ENCODE results near the gene PYCR2. TPM values are rescaled to one million over a fixed set of nuclear protein-coding genes. Genes with fewer than 3 reads are reported as not detected.
"Not testable (repeated sequence)": the region's sequence is repeated elsewhere in the genome, so short reads cannot be mapped to it uniquely, and the experiment has no call there.

The PYCR2 gene
- total RNA-seq, 1 donor from 2014 or later, result 64.0 TPM

DNA sequence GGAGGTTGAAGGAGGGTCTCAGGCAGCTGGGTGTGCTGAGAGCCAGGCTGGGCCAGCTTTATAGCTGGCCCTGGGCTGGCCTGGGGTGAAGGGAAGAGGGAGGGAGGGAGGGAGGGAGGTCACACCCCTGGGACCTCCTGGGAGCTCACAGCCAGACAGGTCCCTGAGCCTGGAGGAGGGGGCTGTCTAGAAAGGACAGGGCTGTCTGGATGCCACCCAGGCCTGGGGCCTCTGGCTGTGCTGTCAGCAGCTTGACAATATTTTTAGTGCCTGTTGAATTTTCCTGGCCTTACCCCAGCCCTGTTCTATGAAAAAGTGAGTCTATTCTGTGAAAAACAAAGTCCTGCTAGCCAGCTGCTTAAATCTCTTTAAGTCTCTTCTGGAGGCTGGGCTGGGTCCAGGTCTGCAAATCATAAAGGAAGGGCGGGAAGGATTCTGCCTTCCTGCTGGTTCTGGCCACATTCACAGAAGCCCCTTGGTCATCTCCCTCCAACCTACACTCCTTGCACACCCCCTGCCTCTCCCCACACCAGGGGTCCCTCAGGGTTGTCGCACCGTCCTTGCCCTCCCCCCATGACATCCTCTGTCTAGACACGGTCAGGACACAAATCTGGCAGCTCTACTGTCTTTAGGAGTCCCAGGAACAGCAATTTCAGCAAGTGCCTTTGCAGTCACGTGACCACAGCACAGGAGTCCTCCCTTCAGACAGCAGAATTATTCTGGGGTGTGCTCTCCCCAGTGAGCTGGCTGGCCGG, 17.3 kb upstream of the PYCR2 start, which contains the start of gene LEFTY2:
TSS of gene LEFTY2 (minus strand) at position 34 of the 755 bp plus-strand sequence. CDS start 80 bp downstream, outside the sequence.
- Histone ChIP-seq H3K27me3 (ENCODE audit: low read depth) (no peaks in the 10 kb centered on the region), H3K27ac (replicated peaks) (peak within 1 kb of the TSS; percentile 75), H3K9me3 (replicated peaks) (no peaks in the 10 kb centered on the region), H3K4me1 (peaks cover 32% of the 10 kb centered on the region), H3K4me3 (peak within 1 kb of the TSS; percentile 33), H3K36me3 (no peaks in the 10 kb centered on the region)
- TF ChIP-seq, protein P1, sequence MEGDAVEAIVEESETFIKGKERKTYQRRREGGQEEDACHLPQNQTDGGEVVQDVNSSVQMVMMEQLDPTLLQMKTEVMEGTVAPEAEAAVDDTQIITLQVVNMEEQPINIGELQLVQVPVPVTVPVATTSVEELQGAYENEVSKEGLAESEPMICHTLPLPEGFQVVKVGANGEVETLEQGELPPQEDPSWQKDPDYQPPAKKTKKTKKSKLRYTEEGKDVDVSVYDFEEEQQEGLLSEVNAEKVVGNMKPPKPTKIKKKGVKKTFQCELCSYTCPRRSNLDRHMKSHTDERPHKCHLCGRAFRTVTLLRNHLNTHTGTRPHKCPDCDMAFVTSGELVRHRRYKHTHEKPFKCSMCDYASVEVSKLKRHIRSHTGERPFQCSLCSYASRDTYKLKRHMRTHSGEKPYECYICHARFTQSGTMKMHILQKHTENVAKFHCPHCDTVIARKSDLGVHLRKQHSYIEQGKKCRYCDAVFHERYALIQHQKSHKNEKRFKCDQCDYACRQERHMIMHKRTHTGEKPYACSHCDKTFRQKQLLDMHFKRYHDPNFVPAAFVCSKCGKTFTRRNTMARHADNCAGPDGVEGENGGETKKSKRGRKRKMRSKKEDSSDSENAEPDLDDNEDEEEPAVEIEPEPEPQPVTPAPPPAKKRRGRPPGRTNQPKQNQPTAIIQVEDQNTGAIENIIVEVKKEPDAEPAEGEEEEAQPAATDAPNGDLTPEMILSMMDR (IDR thresholded peaks at IDR 0.05; ENCODE audit: borderline replicate concordance), result no peak
- intact Hi-C loops (cut with micrococcal nuclease), result no loop called here
- no peak for DNase-seq

DNA sequence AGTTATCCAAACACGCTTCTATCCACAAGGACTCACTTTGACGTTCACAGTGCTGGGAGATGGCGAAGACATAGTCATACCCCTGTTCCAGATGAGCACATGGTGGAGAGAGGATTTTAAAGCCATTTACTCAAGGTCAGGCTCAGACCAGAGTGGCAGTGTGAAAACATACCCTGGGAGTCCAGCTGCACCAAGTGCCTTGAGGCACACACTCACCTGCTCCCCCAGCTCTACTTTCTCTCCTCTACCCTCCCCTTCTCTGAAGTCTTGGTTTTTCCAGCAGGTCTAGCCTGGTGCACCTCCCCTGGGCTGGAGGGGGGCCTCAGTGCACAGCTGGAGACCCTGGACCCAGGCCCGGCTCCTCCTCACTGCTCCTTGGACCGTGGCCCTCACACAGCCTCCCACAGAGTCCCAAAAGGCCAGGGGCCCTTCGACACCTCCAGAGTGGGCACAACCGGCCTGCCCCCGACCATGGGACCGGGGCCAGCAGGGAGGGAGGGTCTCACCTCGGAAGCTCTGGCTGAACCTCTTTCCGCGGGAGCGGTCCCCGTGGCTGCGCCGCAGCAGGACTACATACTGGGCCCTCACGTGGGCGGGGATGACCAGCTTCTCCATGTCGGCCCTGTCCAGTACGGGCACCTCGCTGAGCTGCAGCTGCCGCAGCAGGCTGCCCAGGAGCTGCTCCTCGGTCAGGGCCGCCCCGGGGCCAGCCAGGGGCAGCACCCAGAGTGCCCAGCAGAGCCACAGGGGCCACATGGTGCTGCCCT, 16.5 kb upstream of the PYCR2 start:
- H3K36me3 ChIP-seq, result no peaks in the 10 kb centered on the region
- H3K27me3 ChIP-seq (ENCODE audit: low read depth), result no peaks in the 10 kb centered on the region
- peak overlapping the region; percentile 75 for H3K27ac ChIP-seq (replicated peaks)
- H3K4me3 ChIP-seq, result peak overlapping the region; percentile 33
- DNase-seq, result no peak
- no peaks in the 10 kb centered on the region for H3K9me3 ChIP-seq (replicated peaks)
- TF ChIP-seq, protein P1 (IDR thresholded peaks at IDR 0.05; ENCODE audit: borderline replicate concordance), result no peak
- intact Hi-C loops (cut with micrococcal nuclease), result no loop called here
- peaks cover 32% of the 10 kb centered on the region for H3K4me1 ChIP-seq

DNA sequence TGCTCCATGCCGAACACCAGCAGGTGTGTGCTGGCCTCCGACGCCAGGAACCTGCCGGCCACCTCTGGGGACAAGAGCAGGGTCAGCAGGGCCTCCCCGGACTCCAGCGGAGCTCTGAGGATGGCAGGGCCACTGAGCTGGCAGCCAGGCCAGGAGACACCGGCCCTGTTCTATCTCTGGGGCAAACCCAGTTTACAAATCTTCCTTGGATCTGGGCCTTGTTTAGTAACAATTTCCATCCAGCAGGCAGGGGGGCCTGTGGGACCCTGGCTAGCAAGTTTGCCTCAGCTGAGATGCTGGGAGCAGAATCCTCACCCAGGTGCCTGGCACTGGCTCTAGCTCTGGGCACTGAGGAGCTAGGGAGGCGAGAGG, 15.9 kb upstream of the PYCR2 start:
- H3K9me3 ChIP-seq (replicated peaks); intact Hi-C loops (cut with micrococcal nuclease); DNase-seq; H3K36me3 ChIP-seq; H3K4me3 ChIP-seq; H3K27ac ChIP-seq (replicated peaks); H3K27me3 ChIP-seq (ENCODE audit: low read depth): not testable (repeated sequence)
- H3K4me1 ChIP-seq, result peaks cover 32% of the 10 kb centered on the region

DNA sequence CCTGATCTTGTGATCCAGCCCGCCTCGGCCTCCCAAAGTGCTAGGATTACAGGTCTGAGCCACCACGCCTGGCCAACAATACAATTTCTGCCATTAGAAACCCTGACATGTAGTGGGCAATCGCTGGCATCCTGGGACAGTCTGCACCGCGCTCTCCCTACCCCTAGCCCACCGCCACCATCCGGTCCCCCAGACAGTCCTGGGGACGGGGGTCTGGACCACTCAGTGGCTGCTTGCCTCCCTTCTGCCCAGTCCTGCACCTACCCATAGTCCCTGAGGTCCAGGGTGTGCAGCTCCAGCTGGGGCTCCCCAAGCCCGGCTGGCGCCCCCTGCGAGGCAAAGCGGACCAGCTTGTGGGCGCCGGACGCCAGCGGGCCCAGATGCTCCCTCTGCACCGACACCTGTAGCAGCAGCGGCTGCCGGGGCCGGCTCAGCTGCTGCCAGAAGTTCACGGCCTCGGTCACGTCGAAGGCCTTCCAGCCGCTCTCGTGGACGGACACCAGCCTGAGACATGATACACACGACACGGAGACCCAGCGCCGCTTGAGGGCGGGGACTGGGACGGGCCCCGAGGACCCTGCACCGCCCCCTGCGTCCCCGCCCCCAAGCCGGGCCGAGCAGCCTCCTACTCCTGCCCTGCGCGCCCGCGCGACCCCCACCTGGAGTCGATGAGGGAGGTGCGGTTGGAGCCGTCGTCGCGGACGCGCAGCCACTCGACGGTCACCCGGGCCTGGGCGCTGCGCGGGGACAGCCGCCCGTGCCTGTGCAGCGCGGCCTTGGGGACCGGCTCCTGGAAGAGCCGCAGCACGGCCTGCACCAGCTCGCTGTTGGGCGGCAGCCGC, 15.3 kb upstream of the PYCR2 start:
- H3K9me3 ChIP-seq (replicated peaks); H3K4me3 ChIP-seq; intact Hi-C loops (cut with micrococcal nuclease); H3K27ac ChIP-seq (replicated peaks); DNase-seq; H3K27me3 ChIP-seq (ENCODE audit: low read depth); H3K36me3 ChIP-seq: not testable (repeated sequence)
- peaks cover 32% of the 10 kb centered on the region for H3K4me1 ChIP-seq

DNA sequence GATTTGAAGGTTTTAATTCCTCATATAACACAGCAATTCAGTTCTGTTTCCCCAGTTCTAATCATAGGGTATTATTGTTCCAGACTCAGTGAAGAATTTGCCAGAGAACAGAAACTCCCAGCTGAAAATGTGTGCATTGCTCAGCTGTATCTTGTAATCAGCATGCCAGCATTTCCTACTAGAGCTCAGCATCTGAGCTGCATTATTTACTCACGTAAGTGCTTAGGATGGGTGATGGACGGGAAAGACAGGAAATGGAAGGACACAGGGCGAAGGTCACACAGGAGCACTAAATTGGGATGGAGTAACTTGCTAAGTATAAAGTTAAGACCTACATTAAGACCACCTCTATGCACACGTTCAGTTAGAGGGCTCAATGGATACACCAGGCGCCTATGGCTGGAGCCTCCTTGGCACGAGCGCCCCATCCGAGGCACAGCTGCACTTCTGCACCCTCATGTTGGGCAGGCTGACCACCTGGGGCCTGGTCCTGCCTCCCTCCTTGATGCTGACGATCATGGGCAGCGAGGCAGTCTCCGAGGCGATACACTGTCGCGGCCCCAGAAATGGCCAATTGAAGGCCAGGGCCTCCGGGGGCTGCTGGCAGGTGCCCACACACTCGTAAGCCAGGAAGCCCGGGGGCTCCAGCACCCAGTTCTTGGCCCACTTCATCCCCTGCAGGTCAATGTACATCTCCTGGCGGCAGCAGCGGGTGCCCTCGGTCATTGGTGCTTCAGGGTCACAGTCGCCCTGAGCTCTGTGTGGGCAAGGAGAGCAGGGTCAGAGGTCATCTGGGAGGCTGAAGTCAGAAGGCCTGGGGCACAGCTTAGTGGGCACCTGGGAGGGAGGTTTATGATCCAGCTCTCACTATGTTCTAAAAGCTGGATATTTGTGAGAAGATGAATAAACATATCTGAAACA, 13.3 kb upstream of the PYCR2 start:
- intact Hi-C loops (cut with micrococcal nuclease), result no loop called here
- Histone ChIP-seq H3K4me3 (no peak overlapping the region), H3K4me1 (peaks cover 25% of the 10 kb centered on the region), H3K27ac (replicated peaks) (no peak overlapping the region), H3K36me3 (no peaks in the 10 kb centered on the region), H3K27me3 (ENCODE audit: low read depth) (no peaks in the 10 kb centered on the region), H3K9me3 (replicated peaks) (no peaks in the 10 kb centered on the region)
- no peak for DNase-seq
- TF ChIP-seq, protein P1 (IDR thresholded peaks at IDR 0.05; ENCODE audit: borderline replicate concordance), result no peak
